CD8-positive, alpha-beta memory T cell (primary cell): ENCODE data around the gene FREY1. TPM values are rescaled to one million over a fixed set of nuclear protein-coding genes. Genes with fewer than 3 reads are reported as not detected.

Experiments used
- CTCF ChIA-PET: fragments of 350-600 bp; sonication (Branson Sonifier 250); formaldehyde crosslinking; loops from one replicate; lab custom pipeline; 2021; ENCODE audit warnings: antibody characterized with exemption; lab: Charles Lee
- POLR2A ChIA-PET: fragments of 350-600 bp; sonication (Branson Sonifier 250); formaldehyde crosslinking; loops from one replicate; lab custom pipeline; 2021; ENCODE audit warnings: antibody characterized with exemption; lab: Charles Lee
- DNase-seq, 5 donors: peaks; one replicate each; pipeline versions ENCODE4 v3.0.0 to v3.0.0-alpha.2; 2020 to 2022; ENCODE audit warnings: mixed read lengths in 1 of 5
- H3K27ac ChIP-seq: one replicate; pipeline ENCODE4 v1.7.0; 2013; ENCODE audit warnings: low read depth, mild to moderate bottlenecking, low read length, moderate library complexity
- H3K27me3 ChIP-seq: 2 replicates; pipeline ENCODE4 v1.7.0; 2013; ENCODE audit warnings: low read length, mild to moderate bottlenecking; ENCODE audit not compliant: insufficient read depth, poor library complexity, severe bottlenecking
- H3K36me3 ChIP-seq: 2 replicates; pipeline ENCODE4 v1.7.0; 2013; ENCODE audit warnings: mild to moderate bottlenecking, low read length, moderate library complexity; ENCODE audit not compliant: insufficient read depth
- H3K4me1 ChIP-seq: 2 replicates; pipeline ENCODE4 v1.7.0; 2013; ENCODE audit warnings: mild to moderate bottlenecking, low read length, moderate library complexity; ENCODE audit not compliant: insufficient read depth
- H3K4me3 ChIP-seq: 2 replicates; pipeline ENCODE4 v1.7.0; 2013; ENCODE audit warnings: mild to moderate bottlenecking, low read length
- H3K9me3 ChIP-seq: 2 replicates; pipeline ENCODE4 v1.7.0; 2013; ENCODE audit warnings: mild to moderate bottlenecking, low read length
- H3K27ac Mint-ChIP-seq, 8 donors: one replicate each; pipeline ENCODE4 v1.8.0; 2020 to 2021; ENCODE audit warnings: mixed read lengths in 8 of 8, mild to moderate bottlenecking in 6 of 8, inconsistent platforms in 3 of 8, moderate library complexity in 3 of 8
- H3K27me3 Mint-ChIP-seq, 2 donors: one replicate each; pipeline ENCODE4 v1.8.0; 2020 to 2021; ENCODE audit warnings: mixed read lengths in 2 of 2, mild to moderate bottlenecking in 1 of 2, moderate library complexity in 1 of 2
- H3K36me3 Mint-ChIP-seq, 3 donors: one replicate each; pipeline ENCODE4 v1.8.0; 2020 to 2021; ENCODE audit warnings: mixed read lengths in 3 of 3, inconsistent platforms in 1 of 3, mild to moderate bottlenecking in 1 of 3
- H3K4me1 Mint-ChIP-seq, 3 donors: one replicate each; pipeline ENCODE4 v1.8.0; 2020 to 2021; ENCODE audit warnings: mixed read lengths in 3 of 3, inconsistent platforms in 1 of 3, mild to moderate bottlenecking in 1 of 3
- H3K4me3 Mint-ChIP-seq, 7 donors: one replicate each; pipeline ENCODE4 v1.8.0; 2020 to 2021; ENCODE audit warnings: mixed read lengths in 7 of 7, mild to moderate bottlenecking in 6 of 7, moderate library complexity in 4 of 7, inconsistent platforms in 2 of 7
- H3K9me3 Mint-ChIP-seq, 5 donors: one replicate each; pipeline ENCODE4 v1.8.0; 2020 to 2022; ENCODE audit warnings: mixed read lengths in 5 of 5, mild to moderate bottlenecking in 3 of 5, moderate library complexity in 2 of 5, inconsistent platforms in 1 of 5
- polyA plus RNA-seq: library from polyadenylated mRNA; unstranded; fragments of 300-500 nt; fragmentation: Illumina TruSeq; gene quantifications from one replicate; pipeline ENCODE4 v1.2.3, GENCODE V29; 2021
- total RNA-seq, 2 experiments: library from RNA; stranded (reverse); gene quantifications; one replicate each; pipeline ENCODE4 v1.2.3, GENCODE V29; 2021

The FREY1 gene
- total and polyA plus RNA-seq, 3 experiments from 2014 or later = 0.43 to 2.0 (median 1.1) TPM

- ChIA-PET CTCF (no interaction called here), POLR2A (no interaction called here)
- peak overlapping the region in 1 of 8 donors; percentile 24 for H3K27ac Mint-ChIP-seq
- H3K4me3 Mint-ChIP-seq = no peak overlapping the region
- Histone ChIP-seq H3K27ac (no peak overlapping the region), H3K4me3 (no peak overlapping the region), H3K27me3 (no peaks in the 10 kb centered on the region), H3K9me3 (no peaks in the 10 kb centered on the region), H3K36me3 (peaks cover 39% of the 10 kb centered on the region), H3K4me1 (no peaks in the 10 kb centered on the region)
- H3K27me3 Mint-ChIP-seq = no peaks in the 10 kb centered on the region
- no peak for DNase-seq
- H3K36me3 Mint-ChIP-seq = peaks cover 0 to 74% (median 16%) of the 10 kb centered on the region in 3 donors
- H3K4me1 Mint-ChIP-seq = no peaks in the 10 kb centered on the region
- H3K9me3 Mint-ChIP-seq = no peaks in the 10 kb centered on the region
Observed at GRCh38 chr11:45937916-45938315, 30.8 kb upstream of the FREY1 start.

DNA sequence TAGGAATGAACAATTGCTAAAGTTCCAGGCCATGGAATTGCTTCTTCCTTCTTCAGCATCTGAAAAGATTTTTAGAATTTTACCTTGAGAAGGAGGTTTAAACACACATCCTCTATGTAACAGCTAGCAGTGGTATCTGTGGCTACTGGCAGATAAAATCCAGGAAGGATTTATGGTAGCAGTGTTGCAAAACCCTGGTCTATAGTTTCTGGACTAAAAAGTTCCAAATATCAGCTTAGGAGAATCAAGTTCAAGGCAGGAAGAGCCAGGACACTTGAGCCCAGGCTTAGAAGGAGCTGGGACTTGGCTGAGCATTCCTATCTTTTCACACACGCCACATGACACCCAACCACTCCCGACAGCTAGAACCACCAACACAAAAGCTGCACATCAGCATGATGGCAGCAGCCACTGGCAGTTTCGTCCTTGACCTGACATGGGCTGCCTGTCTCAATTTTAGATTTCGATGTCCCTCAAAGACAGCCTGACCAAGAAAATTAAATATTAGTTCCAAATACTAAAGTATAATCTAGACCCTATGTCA, 29.5 kb upstream of the FREY1 start:
- H3K9me3 Mint-ChIP-seq = no peaks in the 10 kb centered on the region
- peaks cover under 1 to 9% (median 3%) of the 10 kb centered on the region in 3 donors for H3K4me1 Mint-ChIP-seq
- H3K27ac ChIP-seq = no peak overlapping the region
- no peak overlapping the region for H3K4me3 ChIP-seq
- H3K36me3 Mint-ChIP-seq = peaks cover 0 to 74% (median 11%) of the 10 kb centered on the region in 3 donors
- H3K27me3 Mint-ChIP-seq = no peaks in the 10 kb centered on the region
- H3K36me3 ChIP-seq = peaks cover 36% of the 10 kb centered on the region
- no peaks in the 10 kb centered on the region for H3K9me3 ChIP-seq
- ChIA-PET POLR2A (no interaction called here), CTCF (interaction anchor here (1.3 kb wide), 1 partner anchor 10 kb away, joined by 3 read pairs; no protein-coding TSS in a partner anchor)
- DNase-seq = no peak
- H3K4me3 Mint-ChIP-seq = no peak overlapping the region
- peaks cover 2% of the 10 kb centered on the region for H3K4me1 ChIP-seq
- H3K27ac Mint-ChIP-seq = peak overlapping the region in 2 of 8 donors; percentile 20 to 21
- H3K27me3 ChIP-seq = no peaks in the 10 kb centered on the region

GRCh38 chr11:45935349-45936064, 28.4 kb upstream of the FREY1 start:
- no peaks in the 10 kb centered on the region for H3K9me3 ChIP-seq
- peaks cover 36% of the 10 kb centered on the region for H3K36me3 ChIP-seq
- H3K4me1 ChIP-seq = peaks cover 13% of the 10 kb centered on the region
- no peak overlapping the region for H3K27ac ChIP-seq
- CTCF ChIA-PET = interaction anchor here (1.3 to 2.6 kb wide), 2 partner anchors 9 to 29 kb away, joined by 3 to 9 read pairs; no protein-coding TSS in a partner anchor
- no peak overlapping the region for H3K4me3 ChIP-seq
- Mint-ChIP-seq H3K4me1 (peaks cover 12 to 20% (median 14%) of the 10 kb centered on the region in 3 donors), H3K4me3 (no peak overlapping the region), H3K9me3 (no peaks in the 10 kb centered on the region), H3K27ac (peak overlapping the region in 1 of 8 donors; percentile 58), H3K36me3 (peaks cover 0 to 70% (median 10%) of the 10 kb centered on the region in 3 donors), H3K27me3 (no peaks in the 10 kb centered on the region)
- POLR2A ChIA-PET = no interaction called here
- DNase-seq = no peak
- H3K27me3 ChIP-seq = no peaks in the 10 kb centered on the region

DNA sequence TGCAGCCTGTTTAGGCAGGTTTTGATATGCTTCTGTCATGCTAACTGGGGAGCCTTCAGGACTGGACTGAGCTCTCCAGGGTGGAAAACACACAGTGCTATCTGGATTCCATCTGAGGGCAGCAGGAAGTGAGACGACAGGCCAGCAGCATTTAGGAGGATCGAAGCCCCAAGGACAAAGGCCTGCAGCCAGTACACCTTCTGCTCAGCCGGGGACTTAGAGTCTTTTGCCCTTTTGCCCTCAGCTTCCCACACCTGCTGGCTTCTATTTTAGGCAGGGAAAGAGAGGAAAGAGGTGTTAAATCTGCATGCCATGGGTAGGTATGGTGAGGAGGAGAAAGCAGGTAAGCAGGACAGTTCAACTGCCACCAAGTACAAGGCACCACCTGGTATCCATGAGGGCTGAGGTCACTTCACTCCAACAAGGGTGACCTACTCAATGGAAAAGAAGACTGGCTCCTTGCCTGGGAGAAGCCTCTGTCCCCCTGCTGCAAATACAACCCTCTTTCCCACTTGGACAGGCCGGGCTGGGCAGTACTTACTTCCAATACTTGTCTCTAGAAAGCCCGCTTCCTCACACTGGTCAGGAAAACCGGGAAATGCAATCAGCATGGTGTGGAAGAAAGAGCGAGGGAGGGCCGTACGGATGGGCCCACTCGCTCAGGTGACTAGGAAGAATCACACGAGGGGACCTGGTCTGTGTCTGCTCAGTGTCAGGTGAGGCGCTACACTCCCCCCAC, 27.7 kb upstream of the FREY1 start:
- Mint-ChIP-seq H3K27me3 (peaks cover 0 to 4% of the 10 kb centered on the region in 2 donors), H3K9me3 (no peaks in the 10 kb centered on the region), H3K27ac (peak overlapping the region in 1 of 8 donors; percentile 27), H3K4me1 (peaks cover 19 to 27% (median 21%) of the 10 kb centered on the region in 3 donors), H3K36me3 (peaks cover 0 to 69% (median 10%) of the 10 kb centered on the region in 3 donors), H3K4me3 (no peak overlapping the region)
- no peak for DNase-seq
- Histone ChIP-seq H3K4me3 (no peak overlapping the region), H3K9me3 (no peaks in the 10 kb centered on the region), H3K27ac (no peak overlapping the region), H3K27me3 (no peaks in the 10 kb centered on the region), H3K4me1 (peaks cover 21% of the 10 kb centered on the region), H3K36me3 (peaks cover 36% of the 10 kb centered on the region)
- POLR2A ChIA-PET = no interaction called here
- CTCF ChIA-PET = interaction anchor here (1.3 to 2.6 kb wide), 2 partner anchors 8 to 30 kb away, joined by 3 to 9 read pairs; no protein-coding TSS in a partner anchor

DNA sequence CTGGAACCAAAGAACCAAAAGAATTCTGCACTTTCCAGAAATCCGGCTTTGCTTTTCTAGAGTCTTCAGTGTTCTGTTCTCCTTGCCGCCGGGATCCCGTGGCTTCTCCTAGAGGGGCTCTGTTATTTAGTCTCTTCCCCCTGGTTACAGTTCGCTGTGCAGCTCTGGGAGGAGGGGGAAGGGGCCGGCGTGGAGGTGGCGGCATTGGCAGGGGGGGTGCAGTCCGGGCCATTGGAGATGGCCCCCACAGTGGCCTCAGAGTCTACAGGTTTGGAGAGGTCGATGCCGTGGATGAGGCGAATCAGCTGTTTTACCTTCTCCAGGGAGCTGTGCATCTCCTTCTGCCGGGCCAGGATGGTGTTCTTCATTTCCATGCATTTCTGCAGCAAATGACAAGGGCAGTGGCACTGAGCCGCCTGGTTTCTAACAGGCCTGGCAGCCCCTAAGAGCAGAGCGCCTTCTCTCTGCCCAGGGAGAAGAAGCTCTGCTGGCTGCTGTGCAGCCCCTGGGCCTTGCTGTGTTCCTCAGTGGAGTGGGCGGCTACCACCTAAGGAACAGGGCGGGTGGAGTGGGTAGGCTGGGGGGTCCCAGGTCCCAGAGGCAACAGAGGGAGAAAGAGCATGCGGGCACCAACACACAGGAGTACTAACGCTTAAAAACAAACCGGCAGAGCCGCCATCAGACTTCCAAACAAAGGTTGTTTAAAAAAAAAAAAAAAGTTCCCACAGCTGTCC, 26.9 kb upstream of the FREY1 start:
- Histone ChIP-seq H3K27ac (no peak overlapping the region), H3K4me3 (no peak overlapping the region), H3K9me3 (no peaks in the 10 kb centered on the region), H3K36me3 (peaks cover 36% of the 10 kb centered on the region), H3K27me3 (no peaks in the 10 kb centered on the region), H3K4me1 (peaks cover 26% of the 10 kb centered on the region)
- ChIA-PET POLR2A (no interaction called here), CTCF (interaction anchor here (1.5 to 2.6 kb wide), 2 partner anchors 10 to 31 kb away, joined by 3 to 9 read pairs; no protein-coding TSS in a partner anchor)
- Mint-ChIP-seq H3K9me3 (no peaks in the 10 kb centered on the region), H3K4me3 (no peak overlapping the region), H3K36me3 (peaks cover 0 to 67% (median 10%) of the 10 kb centered on the region in 3 donors), H3K4me1 (peaks cover 24 to 33% (median 27%) of the 10 kb centered on the region in 3 donors), H3K27me3 (peaks cover 0 to 4% of the 10 kb centered on the region in 2 donors), H3K27ac (peak overlapping the region in 2 of 8 donors; percentile 27)
- no peak for DNase-seq

- Histone ChIP-seq H3K4me3 (no peak overlapping the region), H3K27me3 (no peaks in the 10 kb centered on the region), H3K27ac (no peak overlapping the region), H3K36me3 (peaks cover 35% of the 10 kb centered on the region), H3K9me3 (no peaks in the 10 kb centered on the region), H3K4me1 (peaks cover 26% of the 10 kb centered on the region)
- Mint-ChIP-seq H3K4me3 (no peak overlapping the region), H3K36me3 (peaks cover 0 to 64% (median 10%) of the 10 kb centered on the region in 3 donors), H3K27ac (peak overlapping the region in 4 of 8 donors; percentile 6 to 84 (median 46)), H3K27me3 (peaks cover 0 to 4% of the 10 kb centered on the region in 2 donors), H3K4me1 (peaks cover 24 to 40% (median 27%) of the 10 kb centered on the region in 3 donors), H3K9me3 (no peaks in the 10 kb centered on the region)
- CTCF ChIA-PET = interaction anchor here (1.5 to 2.6 kb wide), 2 partner anchors 9 to 31 kb away, joined by 3 to 9 read pairs; no protein-coding TSS in a partner anchor
- no peak for DNase-seq
- POLR2A ChIA-PET = no interaction called here
Observed at GRCh38 chr11:45933131-45933831, 26.2 kb upstream of the FREY1 start.

- H3K27ac Mint-ChIP-seq = peak overlapping the region in 6 of 8 donors; percentile 46 to 87 (median 76)
- ChIA-PET POLR2A (no interaction called here), CTCF (interaction anchor here (1.5 kb wide), 1 partner anchor 8 kb away, joined by 3 read pairs; no protein-coding TSS in a partner anchor)
- peaks cover 0 to 56% (median 8%) of the 10 kb centered on the region in 3 donors for H3K36me3 Mint-ChIP-seq
- no peaks in the 10 kb centered on the region for H3K9me3 Mint-ChIP-seq
- Histone ChIP-seq H3K9me3 (no peaks in the 10 kb centered on the region), H3K27ac (no peak overlapping the region), H3K36me3 (peaks cover 27% of the 10 kb centered on the region), H3K27me3 (no peaks in the 10 kb centered on the region), H3K4me1 (peaks cover 26% of the 10 kb centered on the region), H3K4me3 (no peak overlapping the region)
- H3K4me3 Mint-ChIP-seq = peak overlapping the region in 1 of 7 donors; percentile 44
- H3K27me3 Mint-ChIP-seq = peaks cover 0 to 4% of the 10 kb centered on the region in 2 donors
- peaks cover 31 to 50% (median 32%) of the 10 kb centered on the region in 3 donors for H3K4me1 Mint-ChIP-seq
- no peak for DNase-seq
Observed at GRCh38 chr11:45932217-45932616, 25.1 kb upstream of the FREY1 start.
